Erythroblast (primary cell): ENCODE results near the gene ZRANB1.

Source experiments
- DNase-seq, 2 experiments: peaks; one replicate each; lab custom pipeline; 2025; lab: John Stamatoyannopoulos, UW
- GATA1 ChIP-seq: IDR thresholded peaks from 2 replicates; pipeline ENCODE4 v1.6.1; 2011; ENCODE audit warnings: low read depth, mild to moderate bottlenecking, control low read depth, low read length, moderate library complexity
- POLR2A ChIP-seq: IDR thresholded peaks from 2 replicates; pipeline ENCODE4 v1.6.1; 2011; ENCODE audit warnings: mild to moderate bottlenecking, low read length

Gene ZRANB1

GRCh38 chr10:124989526-124989925 lies 47.6 kb downstream of the ZRANB1 start:
- no peak for TF ChIP-seq POLR2A
- no peak for TF ChIP-seq GATA1
- no peak for DNase-seq

GRCh38 chr10:124990671-124991625 lies 49.0 kb downstream of the ZRANB1 start:
- TF ChIP-seq POLR2A (no peak), GATA1 (no peak)
- no peak for DNase-seq

- TF ChIP-seq GATA1, result no peak
- TF ChIP-seq POLR2A, result no peak
- DNase-seq, result no peak
These were observed 49.9 kb downstream of the ZRANB1 start for GRCh38 chr10:124991835-124992234.

- peak; percentile 65 to 79 for DNase-seq
- no peak for TF ChIP-seq GATA1
- no peak for TF ChIP-seq POLR2A
These were observed 50.8 kb downstream of the ZRANB1 start for GRCh38 chr10:124992462-124993344.

GRCh38 chr10:124993345-124993708 lies 51.4 kb downstream of the ZRANB1 start:
- DNase-seq, result no peak
- TF ChIP-seq GATA1 (no peak), POLR2A (no peak)

- DNase-seq, result no peak
- no peak for TF ChIP-seq POLR2A
- TF ChIP-seq GATA1, result no peak
These were observed 52.0 kb downstream of the ZRANB1 start for GRCh38 chr10:124993736-124994451.

GRCh38 chr10:124994573-124995473 lies 52.9 kb downstream of the ZRANB1 start:
- no peak for TF ChIP-seq GATA1
- TF ChIP-seq POLR2A, result no peak
- DNase-seq, result no peak

- no peak for DNase-seq
- TF ChIP-seq POLR2A (no peak), GATA1 (no peak)
These were observed 53.7 kb downstream of the ZRANB1 start for GRCh38 chr10:124995605-124996004.

- no peak for DNase-seq
- TF ChIP-seq POLR2A (no peak), GATA1 (no peak)
These were observed 54.4 kb downstream of the ZRANB1 start for GRCh38 chr10:124996127-124996853.

- no peak for TF ChIP-seq POLR2A
- no peak for TF ChIP-seq GATA1
- no peak for DNase-seq
These were observed 54.9 kb downstream of the ZRANB1 start for GRCh38 chr10:124996854-124997215.

- TF ChIP-seq GATA1, result no peak
- TF ChIP-seq POLR2A, result no peak
- no peak for DNase-seq
These were observed 55.4 kb downstream of the ZRANB1 start for GRCh38 chr10:124997306-124997705.
